HCT116 (cell line): ENCODE measurements around the gene DYNC1I1. TPM values are rescaled to one million over a fixed set of nuclear protein-coding genes. Genes with fewer than 3 reads are reported as not detected.

Experiments used
- ATAC-seq: fragments of 200-7000 bp; cut with Tn5 transposase; 2 replicates; pipeline ENCODE4 v1.9.1; 2020; ENCODE audit warnings: mild to moderate bottlenecking, moderate library complexity
- BruUV-seq: library from RNA; stranded (reverse); fragments of 400-500 nt; replicated peaks from 2 replicates; lab custom pipeline; 2021; lab: Mats Ljungman, UMichigan
- CTCF ChIA-PET: fragments of 300-600 bp; sonication (Branson Sonifier 250); formaldehyde crosslinking; loops from one replicate; lab custom pipeline; 2021; ENCODE audit warnings: antibody characterized with exemption; lab: Charles Lee
- POLR2A ChIA-PET: fragments of 300-600, 350-600 bp; sonication (Branson Sonifier 250); formaldehyde crosslinking; loops from one replicate; lab custom pipeline; 2021; ENCODE audit warnings: antibody characterized with exemption; lab: Charles Lee
- RAD21 ChIA-PET, 2 experiments: fragments of 300-600 bp; sonication (Branson Sonifier 250); formaldehyde crosslinking; loops; one replicate each; lab custom pipeline; 2023; ENCODE audit warnings: low total read pairs in 2 of 2; ENCODE audit not compliant: uncharacterized antibody in 2 of 2, unreplicated experiment in 2 of 2, low non-redundant PET in 1 of 2; lab: Charles Lee
- DNase-seq: peaks from one replicate; pipeline ENCODE4 v3.0.0-alpha.2; 2010; ENCODE audit warnings: low read depth, low spot score
- H2AFZ ChIP-seq: fragments of 200-600 bp; shearing (Covaris generic), sonication (generic); 2 replicates; pipeline ENCODE4 v1.6.1; 2017; ENCODE audit warnings: low read depth, mixed run types, mixed read lengths, antibody characterized with exemption, low read length; ENCODE audit not compliant: poor library complexity, severe bottlenecking
- H3K27ac ChIP-seq: 2 replicates; pipeline ENCODE4 v1.5.1; 2012; ENCODE audit warnings: low read depth, low read length
- H3K27me3 ChIP-seq: fragments of 200-600 bp; sonication (generic); 2 replicates; pipeline ENCODE4 v1.6.1; 2016; ENCODE audit warnings: mixed run types, low read length, mixed read lengths; ENCODE audit not compliant: insufficient read depth
- H3K36me3 ChIP-seq, 2 experiments: fragments of 200-500 bp in 1 of 2; fragments of 200-600 bp in 1 of 2; sonication (Bioruptor generic) in 1 of 2; sonication (generic) in 1 of 2; 2 replicates each; pipeline versions ENCODE4 v1.5.1 to v1.6.1; 2014 to 2016; ENCODE audit warnings: low read length in 2 of 2, inconsistent platforms in 1 of 2, mixed read lengths in 1 of 2, mixed run types in 1 of 2; ENCODE audit not compliant: insufficient read depth in 2 of 2, control insufficient read depth in 1 of 2
- H3K4me1 ChIP-seq, 2 experiments: fragments of 200-600 bp in 1 of 2; sonication (generic) in 1 of 2; 2 replicates each; pipeline versions ENCODE4 v1.5.1 to v1.6.1; 2012 to 2017; ENCODE audit warnings: low read length in 2 of 2, inconsistent platforms in 1 of 2, mild to moderate bottlenecking in 1 of 2, mixed read lengths in 1 of 2, mixed run types in 1 of 2, moderate library complexity in 1 of 2; ENCODE audit not compliant: insufficient read depth in 2 of 2, control insufficient read depth in 1 of 2
- H3K4me2 ChIP-seq: fragments of 200-600 bp; sonication (generic); 2 replicates; pipeline ENCODE4 v1.6.1; 2017; ENCODE audit warnings: mixed run types, low read length, mixed read lengths
- H3K4me3 ChIP-seq, 2 experiments: fragments of 200-600 bp in 1 of 2; sonication (generic) in 1 of 2; replicated peaks in 1 of 2; 2 replicates each; pipeline ENCODE4 v1.5.1; 2011 to 2016; ENCODE audit warnings: low read length in 2 of 2, control low read depth in 1 of 2, low read depth in 1 of 2, mild to moderate bottlenecking in 1 of 2, mixed read lengths in 1 of 2, mixed run types in 1 of 2
- H3K79me2 ChIP-seq: fragments of 200-600 bp; sonication (generic); 2 replicates; pipeline ENCODE4 v1.6.1; 2017; ENCODE audit warnings: mild to moderate bottlenecking, mixed run types, low read length, moderate library complexity, mixed read lengths; ENCODE audit not compliant: insufficient read depth
- H3K9ac ChIP-seq: fragments of 200-600 bp; sonication (generic); 2 replicates; pipeline ENCODE4 v1.6.1; 2016; ENCODE audit warnings: low read length, mixed read lengths
- H3K9me2 ChIP-seq: fragments of 200-600 bp; sonication (generic), shearing (Covaris generic); 2 replicates; pipeline ENCODE4 v1.6.1; 2017; ENCODE audit warnings: mixed run types, mild to moderate bottlenecking, moderate library complexity; ENCODE audit not compliant: insufficient read depth
- H3K9me3 ChIP-seq, 2 experiments: fragments of 200-500 bp in 1 of 2; fragments of 200-600 bp in 1 of 2; sonication (Bioruptor generic) in 1 of 2; sonication (generic) in 1 of 2; 2 replicates each; pipeline ENCODE4 v1.6.1; 2014 to 2017; ENCODE audit warnings: low read length in 2 of 2, mixed read lengths in 2 of 2, inconsistent platforms in 1 of 2, low read depth in 1 of 2, mild to moderate bottlenecking in 1 of 2, mixed run types in 1 of 2, moderate library complexity in 1 of 2; ENCODE audit not compliant: control insufficient read depth in 1 of 2, insufficient read depth in 1 of 2
- H4K20me1 ChIP-seq: fragments of 200-600 bp; sonication (generic), shearing (Covaris generic); 2 replicates; pipeline ENCODE4 v1.6.1; 2017; ENCODE audit warnings: mixed run types, mild to moderate bottlenecking, moderate library complexity; ENCODE audit not compliant: insufficient read depth
- CBX3 ChIP-seq: IDR thresholded peaks from 2 replicates; pipeline ENCODE4 v1.6.1; 2012; ENCODE audit warnings: low read depth
- EGR1 ChIP-seq: IDR thresholded peaks from 2 replicates; pipeline ENCODE4 v1.6.1; 2012; ENCODE audit warnings: low read depth
- EZH2 ChIP-seq: fragments of 200-600 bp; sonication (generic); IDR thresholded peaks from 2 replicates; pipeline ENCODE4 v1.6.1; 2017; ENCODE audit warnings: antibody characterized with exemption, mixed run types
- EZH2phosphoT487 ChIP-seq: fragments of 200-600 bp; IDR thresholded peaks from 2 replicates; pipeline ENCODE4 v1.6.1; 2018; ENCODE audit warnings: antibody characterized with exemption, borderline replicate concordance
- JUND ChIP-seq: IDR thresholded peaks from 2 replicates; pipeline ENCODE4 v1.6.1; 2012
- MAX ChIP-seq: IDR thresholded peaks from 2 replicates; pipeline ENCODE4 v1.6.1; 2012
- POLR2A ChIP-seq: IDR thresholded peaks from 2 replicates; pipeline ENCODE4 v1.7.0; 2011; ENCODE audit warnings: borderline replicate concordance; ENCODE audit not compliant: insufficient read depth, insufficient read length; ENCODE audit errors: extremely low read depth
- POLR2AphosphoS5 ChIP-seq: IDR thresholded peaks from 2 replicates; pipeline ENCODE4 v1.6.1; 2011; ENCODE audit warnings: mild to moderate bottlenecking, low read depth, low read length, moderate library complexity
- RAD21 ChIP-seq: IDR thresholded peaks from 2 replicates; pipeline ENCODE4 v1.6.1; 2012; ENCODE audit warnings: low read depth, mild to moderate bottlenecking
- TCF7L2 ChIP-seq: IDR thresholded peaks from 2 replicates; pipeline ENCODE4 v1.7.0; 2011; ENCODE audit warnings: borderline replicate concordance, inconsistent platforms; ENCODE audit not compliant: insufficient read depth, insufficient read length; ENCODE audit errors: extremely low read depth
- ZBTB33 ChIP-seq: IDR thresholded peaks from 2 replicates; pipeline ENCODE4 v1.6.1; 2011; ENCODE audit warnings: mild to moderate bottlenecking, low read length, moderate library complexity; ENCODE audit not compliant: insufficient replicate concordance; ENCODE audit errors: extremely low read depth
- ZFX ChIP-seq: fragments of 450-650 bp; IDR thresholded peaks from 2 replicates; pipeline ENCODE4 v1.6.1; 2017
- intact Hi-C: fragments of 100-400 bp; cut with micrococcal nuclease; formaldehyde crosslinking; loops from 2 replicates; pipeline ENCODE4 v1.10.0; 2022
- total RNA-seq: library from RNA; stranded (reverse); gene quantifications from one replicate; pipeline ENCODE4 v1.2.1, GENCODE V29; 2021; ENCODE audit not compliant: unreplicated experiment

DYNC1I1 gene
- total RNA-seq, 1 experiment from 2014 or later: not detected

GRCh38 chr7:95788258-95788657 is 15.9 kb downstream of the DYNC1I1 start:
- CTCF ChIA-PET: no interaction called here
- Histone ChIP-seq H3K4me1 (no peaks in the 10 kb centered on the region), H3K9me3 (no peaks in the 10 kb centered on the region), H3K4me2 (no peak overlapping the region), H3K36me3 (no peaks in the 10 kb centered on the region), H4K20me1 (no peaks in the 10 kb centered on the region), H3K27me3 (peaks cover 22% of the 10 kb centered on the region), H3K27ac (no peak overlapping the region), H3K9ac (no peak overlapping the region), H3K4me3 (no peak overlapping the region), H3K79me2 (no peaks in the 10 kb centered on the region), H2AFZ (no peak overlapping the region), H3K9me2 (no peaks in the 10 kb centered on the region)
- TF ChIP-seq POLR2A: no peak
- no peak for TF ChIP-seq ZBTB33
- no peak for TF ChIP-seq EZH2
- TF ChIP-seq CBX3: no peak
- TF ChIP-seq ZFX: no peak
- no peak for TF ChIP-seq MAX
- no peak for TF ChIP-seq RAD21
- no peak for TF ChIP-seq POLR2AphosphoS5
- no peak for TF ChIP-seq JUND
- no peak for TF ChIP-seq TCF7L2
- no peak for TF ChIP-seq EZH2phosphoT487
- no peak for TF ChIP-seq EGR1
- DNase-seq: no peak
- no TSS peak for BruUV-seq
- POLR2A ChIA-PET: no interaction called here
- no peak for ATAC-seq
- intact Hi-C loops: no loop called here
- RAD21 ChIA-PET: no interaction called here
